ENCODE measurements around the gene POLR3E. TPM values are rescaled to one million over a fixed set of nuclear protein-coding genes. Genes with fewer than 3 reads are reported as not detected.

POLR3E gene
- total RNA-seq, 1 experiment from 2014 or later = 103 TPM

DNA sequence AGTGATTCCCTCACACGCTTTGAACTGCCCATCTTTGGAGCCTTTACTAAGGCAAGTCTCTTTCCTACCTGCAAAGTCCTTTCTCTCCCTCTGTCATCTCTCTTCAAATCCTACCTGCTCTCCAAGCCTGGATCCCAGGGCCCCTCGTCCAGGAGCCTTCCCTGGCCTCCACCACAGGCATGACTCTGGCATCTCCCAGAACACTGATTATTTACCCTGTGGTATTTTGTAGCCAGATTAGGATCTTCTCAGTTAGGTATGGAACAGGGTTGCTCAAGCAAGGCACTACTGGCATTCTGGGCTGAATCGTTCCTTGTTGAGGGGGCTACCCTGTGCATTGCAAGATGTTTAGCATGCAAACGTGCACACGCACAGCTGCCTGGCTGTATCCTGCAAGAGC, 31.9 kb upstream of the POLR3E start:
- H2BK5ac ChIP-seq (ENCODE audit: insufficient read length, low read length) = no peak overlapping the region
- H2BK120ac ChIP-seq (ENCODE audit: low read depth, low read length, poor library complexity, severe bottlenecking) = no peak overlapping the region
- H3K27me3 ChIP-seq (ENCODE audit: insufficient read depth, low read length) = no peaks in the 10 kb centered on the region
- no peak overlapping the region for H3K4ac ChIP-seq (ENCODE audit: low read depth, low read length)
- no peak overlapping the region for H2BK12ac ChIP-seq (ENCODE audit: insufficient read length, low read depth, low read length)
- Mint-ChIP-seq H3K9me3 (no peaks in the 10 kb centered on the region; a peak in 1 of 5 replicates), H3K27me3 (ENCODE audit: low read depth) (no peaks in the 10 kb centered on the region), H3K27ac (peak overlapping the region in 2 of 3 experiments; percentile 21 to 44; a peak in 2 of 7 replicates), H3K4me3 (no peak overlapping the region), H3K36me3 (ENCODE audit: insufficient read depth in 1 of 3, low read depth in 3 of 3) (peaks cover 17 to 36% (median 24%) of the 10 kb centered on the region in 3 experiments), H3K4me1 (no peaks in the 10 kb centered on the region)
- no peaks in the 10 kb centered on the region for H3K23me2 ChIP-seq (ENCODE audit: insufficient read length, low read depth, low read length, poor library complexity, severe bottlenecking)
- H3K27ac ChIP-seq (ENCODE audit: insufficient read length, low read depth, low read length) = no peak overlapping the region
- no peak overlapping the region for H3K14ac ChIP-seq (ENCODE audit: insufficient read depth, low read length)
- DNase-seq = no peak
- no peak overlapping the region for H4K5ac ChIP-seq (ENCODE audit: insufficient read length, low read depth, low read length)
- H2AFZ ChIP-seq (ENCODE audit: low read length) = no peak overlapping the region
- H3K23ac ChIP-seq (ENCODE audit: insufficient read length, low read depth, low read length) = no peak overlapping the region
- no peaks in the 10 kb centered on the region for H3K79me1 ChIP-seq (ENCODE audit: insufficient read depth, low read depth, low read length, poor library complexity, severe bottlenecking)
- H2BK20ac ChIP-seq (ENCODE audit: low read depth, low read length, poor library complexity, severe bottlenecking) = no peak overlapping the region
- H3T11ph ChIP-seq (ENCODE audit: low read length) = no peak overlapping the region
- no peak overlapping the region for H3K18ac ChIP-seq (ENCODE audit: insufficient read length, low read depth, low read length)
- H3K56ac ChIP-seq (ENCODE audit: insufficient read length, low read depth, low read length) = no peak overlapping the region
- H3K4me1 ChIP-seq (ENCODE audit: insufficient read depth, low read length) = no peaks in the 10 kb centered on the region
- H4K91ac ChIP-seq (ENCODE audit: insufficient read length, low read depth, low read length) = no peak overlapping the region
- H3K9me3 ChIP-seq (ENCODE audit: control insufficient read depth, low read depth, low read length) = no peaks in the 10 kb centered on the region
- no CpG with 5 or more reads among the region's 5 CpGs for WGBS (ENCODE audit: extremely low coverage, insufficient read length, low lambda C conversion rate)
- TF ChIP-seq, protein P1, sequence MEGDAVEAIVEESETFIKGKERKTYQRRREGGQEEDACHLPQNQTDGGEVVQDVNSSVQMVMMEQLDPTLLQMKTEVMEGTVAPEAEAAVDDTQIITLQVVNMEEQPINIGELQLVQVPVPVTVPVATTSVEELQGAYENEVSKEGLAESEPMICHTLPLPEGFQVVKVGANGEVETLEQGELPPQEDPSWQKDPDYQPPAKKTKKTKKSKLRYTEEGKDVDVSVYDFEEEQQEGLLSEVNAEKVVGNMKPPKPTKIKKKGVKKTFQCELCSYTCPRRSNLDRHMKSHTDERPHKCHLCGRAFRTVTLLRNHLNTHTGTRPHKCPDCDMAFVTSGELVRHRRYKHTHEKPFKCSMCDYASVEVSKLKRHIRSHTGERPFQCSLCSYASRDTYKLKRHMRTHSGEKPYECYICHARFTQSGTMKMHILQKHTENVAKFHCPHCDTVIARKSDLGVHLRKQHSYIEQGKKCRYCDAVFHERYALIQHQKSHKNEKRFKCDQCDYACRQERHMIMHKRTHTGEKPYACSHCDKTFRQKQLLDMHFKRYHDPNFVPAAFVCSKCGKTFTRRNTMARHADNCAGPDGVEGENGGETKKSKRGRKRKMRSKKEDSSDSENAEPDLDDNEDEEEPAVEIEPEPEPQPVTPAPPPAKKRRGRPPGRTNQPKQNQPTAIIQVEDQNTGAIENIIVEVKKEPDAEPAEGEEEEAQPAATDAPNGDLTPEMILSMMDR (conservative IDR thresholded peaks at IDR 0.05) = no peak
- no peaks in the 10 kb centered on the region for H3K79me2 ChIP-seq (ENCODE audit: insufficient read depth, low read length)
- H4K20me1 ChIP-seq (ENCODE audit: control insufficient read depth, insufficient read depth, insufficient read length) = no peaks in the 10 kb centered on the region
- no peak overlapping the region for H3K9ac ChIP-seq (ENCODE audit: extremely low read depth, insufficient read length, low read length)
- no peak overlapping the region for H4K8ac ChIP-seq (replicated peaks; ENCODE audit: insufficient read length, low read depth, low read length)
- no peak overlapping the region for H2BK15ac ChIP-seq (ENCODE audit: low read depth, low read length)
- H3K4me2 ChIP-seq (ENCODE audit: insufficient read depth, insufficient read length, low read length) = no peak overlapping the region
- H2AK5ac ChIP-seq (ENCODE audit: insufficient read length, low read length) = no peak overlapping the region
